H9 (cell line): ENCODE data around the gene PTGES3L. TPM values are rescaled to one million over a fixed set of nuclear protein-coding genes. Genes with fewer than 3 reads are reported as not detected.

Experiments
- DNase-seq: peaks from one replicate; pipeline ENCODE4 v3.0.0-alpha.2; 2017
- H2AFZ ChIP-seq: one replicate; pipeline ENCODE4 v1.6.1; 2013; ENCODE audit warnings: mild to moderate bottlenecking, low read length, control low read depth, moderate library complexity
- H2AK5ac ChIP-seq: 2 replicates; pipeline ENCODE4 v1.6.1; 2013; ENCODE audit warnings: low read length, control low read depth, mixed read lengths; ENCODE audit not compliant: insufficient read length
- H2BK120ac ChIP-seq: one replicate; pipeline ENCODE4 v1.6.1; 2013; ENCODE audit warnings: low read depth, mild to moderate bottlenecking, low read length, control low read depth, inconsistent platforms; ENCODE audit not compliant: poor library complexity, severe bottlenecking
- H2BK12ac ChIP-seq: 2 replicates; pipeline ENCODE4 v1.6.1; 2013; ENCODE audit warnings: low read length, control low read depth, mixed read lengths, low read depth; ENCODE audit not compliant: insufficient read length
- H2BK15ac ChIP-seq: 2 replicates; pipeline ENCODE4 v1.6.1; 2013; ENCODE audit warnings: low read depth, low read length, control low read depth
- H2BK20ac ChIP-seq: one replicate; pipeline ENCODE4 v1.6.1; 2013; ENCODE audit warnings: low read depth, mild to moderate bottlenecking, low read length, control low read depth, inconsistent platforms; ENCODE audit not compliant: poor library complexity, severe bottlenecking
- H2BK5ac ChIP-seq: 2 replicates; pipeline ENCODE4 v1.6.1; 2013; ENCODE audit warnings: low read length, control low read depth, mixed read lengths; ENCODE audit not compliant: insufficient read length
- H3K14ac ChIP-seq: 2 replicates; pipeline ENCODE4 v1.6.1; 2013; ENCODE audit warnings: low read length, control low read depth; ENCODE audit not compliant: insufficient read depth
- H3K18ac ChIP-seq: 2 replicates; pipeline ENCODE4 v1.6.1; 2013; ENCODE audit warnings: low read depth, mild to moderate bottlenecking, mixed read lengths, low read length, control low read depth; ENCODE audit not compliant: insufficient read length
- H3K23ac ChIP-seq: 2 replicates; pipeline ENCODE4 v1.6.1; 2013; ENCODE audit warnings: low read length, control low read depth, mixed read lengths, low read depth; ENCODE audit not compliant: insufficient read length
- H3K23me2 ChIP-seq: 2 replicates; pipeline ENCODE4 v1.6.1; 2013; ENCODE audit warnings: low read depth, mild to moderate bottlenecking, mixed read lengths, low read length, control low read depth; ENCODE audit not compliant: insufficient read length, poor library complexity, severe bottlenecking
- H3K27ac ChIP-seq: 2 replicates; pipeline ENCODE4 v1.5.1; 2013; ENCODE audit warnings: low read length, control low read depth, mixed read lengths, low read depth; ENCODE audit not compliant: insufficient read length
- H3K27me3 ChIP-seq: 2 replicates; pipeline ENCODE4 v1.6.1; 2013; ENCODE audit warnings: low read length, control low read depth, inconsistent platforms; ENCODE audit not compliant: insufficient read depth
- H3K4ac ChIP-seq: 2 replicates; pipeline ENCODE4 v1.6.1; 2013; ENCODE audit warnings: low read depth, mild to moderate bottlenecking, control low read depth, inconsistent platforms, low read length, moderate library complexity
- H3K4me1 ChIP-seq: 2 replicates; pipeline ENCODE4 v1.6.1; 2013; ENCODE audit warnings: low read length, control low read depth, inconsistent platforms; ENCODE audit not compliant: insufficient read depth
- H3K4me2 ChIP-seq: 2 replicates; pipeline ENCODE4 v1.6.1; 2013; ENCODE audit warnings: low read length, control low read depth, mixed read lengths; ENCODE audit not compliant: insufficient read length, insufficient read depth
- H3K56ac ChIP-seq: 2 replicates; pipeline ENCODE4 v1.6.1; 2013; ENCODE audit warnings: low read depth, mild to moderate bottlenecking, mixed read lengths, low read length, control low read depth; ENCODE audit not compliant: insufficient read length
- H3K79me1 ChIP-seq: 2 replicates; pipeline ENCODE4 v1.6.1; 2013; ENCODE audit warnings: low read depth, mild to moderate bottlenecking, moderate library complexity, low read length, control low read depth, inconsistent platforms; ENCODE audit not compliant: insufficient read depth, poor library complexity, severe bottlenecking
- H3K79me2 ChIP-seq: 2 replicates; pipeline ENCODE4 v1.6.1; 2013; ENCODE audit warnings: low read length, control low read depth, inconsistent platforms; ENCODE audit not compliant: insufficient read depth
- H3K9ac ChIP-seq: 2 replicates; pipeline ENCODE4 v1.6.1; 2013; ENCODE audit warnings: low read length, control low read depth, mixed read lengths; ENCODE audit not compliant: insufficient read length; ENCODE audit errors: extremely low read depth
- H3K9me3 ChIP-seq: one replicate; pipeline ENCODE4 v1.6.1; 2013; ENCODE audit warnings: low read depth, low read length, inconsistent platforms; ENCODE audit not compliant: control insufficient read depth
- H3T11ph ChIP-seq: one replicate; pipeline ENCODE4 v1.6.1; 2013; ENCODE audit warnings: mild to moderate bottlenecking, low read length, control low read depth, inconsistent platforms
- H4K20me1 ChIP-seq: one replicate; pipeline ENCODE4 v1.6.1; 2013; ENCODE audit not compliant: control insufficient read depth, insufficient read length, insufficient read depth
- H4K5ac ChIP-seq: 2 replicates; pipeline ENCODE4 v1.6.1; 2013; ENCODE audit warnings: low read depth, mild to moderate bottlenecking, mixed read lengths, low read length, control low read depth; ENCODE audit not compliant: insufficient read length
- H4K8ac ChIP-seq: replicated peaks from 2 replicates; pipeline ENCODE4 v1.6.1; 2013; ENCODE audit warnings: low read length, control low read depth, mixed read lengths, low read depth; ENCODE audit not compliant: insufficient read length
- H4K91ac ChIP-seq: 2 replicates; pipeline ENCODE4 v1.6.1; 2013; ENCODE audit warnings: low read depth, mild to moderate bottlenecking, moderate library complexity, mixed read lengths, low read length, control low read depth; ENCODE audit not compliant: insufficient read length
- H3K27ac Mint-ChIP-seq, 3 experiments: 2 replicates in 2 of 3; 3 replicates in 1 of 3; pipeline ENCODE4 v1.8.0; 2020 to 2021; ENCODE audit warnings: mixed read lengths in 3 of 3, mild to moderate bottlenecking in 1 of 3, moderate library complexity in 1 of 3
- H3K27me3 Mint-ChIP-seq: 2 replicates; pipeline ENCODE4 v1.8.0; 2021; ENCODE audit warnings: low read depth, mild to moderate bottlenecking, moderate library complexity, mixed read lengths
- H3K36me3 Mint-ChIP-seq, 3 experiments: 2 replicates in 2 of 3; 3 replicates in 1 of 3; pipeline ENCODE4 v1.8.0; 2020 to 2021; ENCODE audit warnings: low read depth in 3 of 3, mixed read lengths in 3 of 3; ENCODE audit not compliant: insufficient read depth in 1 of 3
- H3K4me1 Mint-ChIP-seq, 2 experiments: 2 replicates each; pipeline ENCODE4 v1.8.0; 2020; ENCODE audit warnings: mixed read lengths in 2 of 2
- H3K4me3 Mint-ChIP-seq, 2 experiments: 2 replicates in 1 of 2; 3 replicates in 1 of 2; pipeline ENCODE4 v1.8.0; 2020 to 2021; ENCODE audit warnings: mild to moderate bottlenecking in 2 of 2, mixed read lengths in 2 of 2, moderate library complexity in 1 of 2
- H3K9me3 Mint-ChIP-seq, 2 experiments: 2 replicates in 1 of 2; 3 replicates in 1 of 2; pipeline ENCODE4 v1.8.0; 2020; ENCODE audit warnings: mild to moderate bottlenecking in 2 of 2, mixed read lengths in 2 of 2, moderate library complexity in 1 of 2
- WGBS: extraction: QIAGEN DNeasy Blood & Tissue Kit; methylation state at CpG from one replicate; pipeline ENCODE4 v1.1.7; 2013; ENCODE audit warnings: missing lambda C conversion rate, low lambda C conversion rate, mixed read lengths; ENCODE audit not compliant: insufficient read length; ENCODE audit errors: extremely low coverage; 5-methylcytosine and 5-hydroxymethylcytosine counted together
- total RNA-seq: library from RNA; stranded (reverse); gene quantifications from 2 replicates; pipeline ENCODE4 v1.2.1, GENCODE V29; 2021
- TF ChIP-seq, protein P1 (sequence below): fragments of 200-600 bp; sonication (generic); conservative IDR thresholded peaks from 3 replicates; pipeline ENCODE4 v1.8.0; 2021; ENCODE audit warnings: antibody characterized with exemption, mild to moderate bottlenecking

The PTGES3L gene
- total RNA-seq, 1 experiment from 2014 or later = 4.2 TPM

DNA sequence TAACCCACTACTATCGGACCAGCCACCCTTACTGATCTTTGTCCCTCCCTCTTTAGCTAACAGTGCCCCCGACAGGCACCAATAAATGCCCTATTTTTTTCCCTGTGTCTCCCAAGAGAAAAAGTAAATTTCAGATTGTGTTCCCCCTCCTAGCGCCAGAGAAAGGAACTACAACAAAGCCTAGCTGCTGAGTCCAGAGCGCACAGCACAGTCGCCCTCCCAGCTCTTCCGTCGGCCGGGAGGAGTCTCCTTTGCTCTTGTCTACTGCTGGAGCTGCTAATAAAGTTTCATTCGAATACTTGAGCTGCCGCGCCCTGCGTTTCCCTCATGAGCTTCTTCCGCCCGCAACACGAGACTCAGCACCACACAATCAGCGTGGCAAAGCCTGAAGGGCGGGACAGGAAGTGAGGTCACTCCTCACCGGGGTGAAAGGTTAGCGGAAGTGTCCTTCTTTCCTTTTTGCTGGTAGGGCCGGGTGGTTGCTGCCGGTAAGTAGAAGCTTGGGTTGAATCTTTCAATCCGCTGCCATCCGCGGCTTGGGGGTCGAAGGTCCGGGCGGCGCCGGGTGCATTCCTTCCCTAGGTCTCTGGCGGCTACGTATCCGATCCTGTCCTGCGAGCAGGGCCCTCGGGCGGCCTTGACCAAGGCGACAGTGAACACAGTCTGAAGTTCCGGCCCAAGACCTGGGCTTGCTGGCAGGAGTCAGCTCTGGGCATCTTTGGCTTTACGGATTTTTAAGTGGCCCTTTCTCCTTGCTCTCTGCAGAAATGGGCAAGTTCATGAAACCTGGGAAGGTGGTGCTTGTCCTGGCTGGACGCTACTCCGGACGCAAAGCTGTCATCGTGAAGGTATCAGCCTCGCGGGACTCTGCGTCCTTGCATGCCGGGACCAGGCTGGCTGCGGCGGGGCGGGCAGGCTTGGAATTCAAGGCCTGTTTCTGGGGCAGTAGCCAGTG, 18.4 kb upstream of the PTGES3L start, which contains the start of gene RPL27:
TSS of gene RPL27 (plus strand) at position 436 of the 955 bp plus-strand sequence. CDS start at position 768, 332 bp downstream.
- H4K91ac ChIP-seq = no peak within 1 kb of the TSS
- H2AFZ ChIP-seq = no peak within 1 kb of the TSS

More for the DNA sequence above, 18.4 kb upstream of the PTGES3L start, which contains the start of gene RPL27:
- Histone ChIP-seq H3K9me3 (no peaks in the 10 kb centered on the region), H3K27ac (peak within 1 kb of the TSS; percentile 13), H3K14ac (peak within 1 kb of the TSS; percentile 92), H2BK5ac (peak within 1 kb of the TSS; percentile 15), H4K20me1 (no peaks in the 10 kb centered on the region), H3T11ph (no peak within 1 kb of the TSS), H3K27me3 (no peaks in the 10 kb centered on the region), H4K8ac (peak within 1 kb of the TSS; percentile 58), H3K56ac (peak within 1 kb of the TSS; percentile 38), H3K23ac (no peak within 1 kb of the TSS), H2BK120ac (no peak within 1 kb of the TSS), H2BK20ac (no peak within 1 kb of the TSS), H3K4me2 (peak within 1 kb of the TSS; percentile 95), H3K4me1 (no peaks in the 10 kb centered on the region), H3K79me2 (peaks cover 15% of the 10 kb centered on the region; the same call in 1 of the 2 replicates), H4K5ac (peak within 1 kb of the TSS; percentile 74), H2AK5ac (no peak within 1 kb of the TSS), H3K18ac (peak within 1 kb of the TSS; percentile 81), H3K23me2 (peaks cover 10% of the 10 kb centered on the region), H3K4ac (peak within 1 kb of the TSS; percentile 40; the same call in 1 of the 2 replicates), H2BK15ac (no peak within 1 kb of the TSS), H3K79me1 (peaks cover 6% of the 10 kb centered on the region), H2BK12ac (no peak within 1 kb of the TSS), H3K9ac (peak within 1 kb of the TSS; percentile 98)
- Mint-ChIP-seq H3K4me1 (peaks cover 20 to 25% of the 10 kb centered on the region in 2 experiments), H3K27me3 (no peaks in the 10 kb centered on the region), H3K27ac (peak within 1 kb of the TSS; percentile 98 to 100 (median 99)), H3K9me3 (no peaks in the 10 kb centered on the region; a peak in 1 of 5 replicates), H3K36me3 (peaks cover 37 to 58% (median 52%) of the 10 kb centered on the region in 3 experiments), H3K4me3 (peak within 1 kb of the TSS; percentile 97 to 98)
- DNase-seq = peak; percentile 100
- TF ChIP-seq, protein P1, sequence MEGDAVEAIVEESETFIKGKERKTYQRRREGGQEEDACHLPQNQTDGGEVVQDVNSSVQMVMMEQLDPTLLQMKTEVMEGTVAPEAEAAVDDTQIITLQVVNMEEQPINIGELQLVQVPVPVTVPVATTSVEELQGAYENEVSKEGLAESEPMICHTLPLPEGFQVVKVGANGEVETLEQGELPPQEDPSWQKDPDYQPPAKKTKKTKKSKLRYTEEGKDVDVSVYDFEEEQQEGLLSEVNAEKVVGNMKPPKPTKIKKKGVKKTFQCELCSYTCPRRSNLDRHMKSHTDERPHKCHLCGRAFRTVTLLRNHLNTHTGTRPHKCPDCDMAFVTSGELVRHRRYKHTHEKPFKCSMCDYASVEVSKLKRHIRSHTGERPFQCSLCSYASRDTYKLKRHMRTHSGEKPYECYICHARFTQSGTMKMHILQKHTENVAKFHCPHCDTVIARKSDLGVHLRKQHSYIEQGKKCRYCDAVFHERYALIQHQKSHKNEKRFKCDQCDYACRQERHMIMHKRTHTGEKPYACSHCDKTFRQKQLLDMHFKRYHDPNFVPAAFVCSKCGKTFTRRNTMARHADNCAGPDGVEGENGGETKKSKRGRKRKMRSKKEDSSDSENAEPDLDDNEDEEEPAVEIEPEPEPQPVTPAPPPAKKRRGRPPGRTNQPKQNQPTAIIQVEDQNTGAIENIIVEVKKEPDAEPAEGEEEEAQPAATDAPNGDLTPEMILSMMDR = peak; percentile 89
- WGBS = no CpG with 5 or more reads among the region's 49 CpGs
